Measurements from ENCODE around the gene DNAJB1. TPM values are rescaled to one million over a fixed set of nuclear protein-coding genes. Genes with fewer than 3 reads are reported as not detected.
"Not testable (repeated sequence)": the region's sequence is repeated elsewhere in the genome, so short reads cannot be mapped to it uniquely, and the experiment has no call there.

The DNAJB1 gene
- total and polyA plus RNA-seq, 2 experiments from 2014 or later, result 101 to 124 TPM

DNA sequence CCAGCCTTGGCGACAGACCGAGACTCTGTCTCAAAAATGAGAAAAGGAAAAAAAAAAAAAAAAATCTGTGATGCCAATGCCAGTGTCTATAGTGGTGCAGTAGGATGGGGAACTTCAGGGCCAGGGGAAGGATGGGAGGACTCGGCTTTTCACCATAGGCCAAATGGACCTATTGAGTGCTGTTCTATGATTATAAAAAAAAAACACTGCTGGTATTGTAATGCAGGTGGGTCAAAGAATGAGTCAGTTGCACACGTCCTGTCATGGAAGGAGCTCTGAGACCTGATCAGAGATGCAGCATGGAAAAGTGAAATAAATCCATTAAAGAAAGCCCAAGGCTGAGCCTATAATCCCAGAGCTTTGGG is 7.0 kb downstream of the DNAJB1 start:
- Histone ChIP-seq H3K27ac (peak overlapping the region; percentile 85), H4K20me1 (ENCODE audit: insufficient read depth) (no peaks in the 10 kb centered on the region), H3K9me2 (ENCODE audit: insufficient read depth) (no peaks in the 10 kb centered on the region), H3K4me1 (ENCODE audit: insufficient read depth) (peaks cover 40% of the 10 kb centered on the region), H2AFZ (peak overlapping the region; percentile 57), H3K4me2 (ENCODE audit: unreplicated experiment) (peak overlapping the region; percentile 9), H3K27me3 (replicated peaks; ENCODE audit: insufficient read depth) (no peaks in the 10 kb centered on the region), H3K79me2 (ENCODE audit: insufficient read depth) (peaks cover 25% of the 10 kb centered on the region), H3K9me3 (ENCODE audit: low read depth) (no peaks in the 10 kb centered on the region), H3K4me3 (peak overlapping the region; percentile 63), H3K9ac (peak overlapping the region; percentile 81), H3F3A (ENCODE audit: insufficient read depth) (peaks cover 60% of the 10 kb centered on the region), H3K36me3 (ENCODE audit: low read depth) (peaks cover 20% of the 10 kb centered on the region)
- in situ Hi-C loops (cut with MboI), result no loop called here
- no peak for TF ChIP-seq EZH2 (IDR thresholded peaks at IDR 0.05; ENCODE audit: insufficient read depth, poor library complexity, severe bottlenecking)
- 26% methylated on average over 4 of the region's 4 CpGs for WGBS, 2 experiments (ENCODE audit: low coverage in 1 of 2, low lambda C conversion rate in 2 of 2, missing lambda C conversion rate in 2 of 2)
- DNase-seq, result no peak

DNA sequence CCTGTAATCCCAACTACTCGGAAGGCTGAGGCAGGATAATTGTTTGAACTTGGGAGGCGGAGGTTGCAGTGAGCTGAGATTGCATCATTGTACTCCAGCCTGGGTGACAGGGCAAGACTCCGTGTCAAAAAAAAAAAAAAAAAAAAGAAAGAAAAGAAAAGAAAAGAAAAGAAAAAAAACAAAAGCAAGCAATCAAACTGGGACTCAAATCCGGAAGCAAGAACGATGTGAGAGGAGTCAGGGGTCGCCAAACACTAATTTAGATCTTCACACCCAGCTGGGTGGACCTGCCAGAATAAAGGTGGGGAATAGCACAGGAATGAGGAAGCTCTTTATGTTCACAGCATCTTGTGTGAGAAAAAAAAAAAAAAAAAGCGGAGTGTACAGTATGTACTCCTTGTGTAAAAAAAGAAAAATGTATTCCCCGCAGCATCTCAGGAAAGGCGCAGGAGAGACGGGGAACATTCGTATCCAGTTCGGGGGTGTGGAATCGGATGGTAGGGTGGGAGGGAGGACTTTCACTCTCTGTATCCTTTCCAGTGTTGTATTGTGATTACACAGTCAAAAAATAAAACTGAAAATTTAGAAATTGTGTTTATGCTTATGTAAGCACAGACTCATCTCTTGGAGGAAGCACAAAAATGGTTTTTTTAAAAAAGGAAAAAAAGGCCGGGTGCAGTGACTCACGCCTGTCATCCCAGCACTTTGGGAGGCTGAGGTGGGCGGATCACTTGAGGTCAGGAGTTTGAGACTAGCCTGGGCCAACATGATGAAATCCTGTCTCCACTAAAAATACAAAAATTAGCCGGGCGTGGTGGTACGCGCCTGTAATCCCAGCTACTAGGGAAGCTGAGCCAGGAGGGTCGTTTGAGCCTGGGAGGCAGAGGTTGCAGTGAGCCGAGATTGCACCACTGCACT is 7.6 kb downstream of the DNAJB1 start:
- WGBS, 2 experiments (ENCODE audit: low coverage in 1 of 2, low lambda C conversion rate in 2 of 2, missing lambda C conversion rate in 2 of 2), result 3 to 4% methylated on average over 21 to 22 of the region's 22 CpGs
- Histone ChIP-seq H3K79me2 (ENCODE audit: insufficient read depth) (peaks cover 18% of the 10 kb centered on the region), H4K20me1 (ENCODE audit: insufficient read depth) (no peaks in the 10 kb centered on the region), H3K4me1 (ENCODE audit: insufficient read depth) (peaks cover 42% of the 10 kb centered on the region), H2AFZ (peak overlapping the region; percentile 68), H3F3A (ENCODE audit: insufficient read depth) (peaks cover 65% of the 10 kb centered on the region), H3K4me3 (peak overlapping the region; percentile 63), H3K36me3 (ENCODE audit: low read depth) (peaks cover 15% of the 10 kb centered on the region), H3K4me2 (ENCODE audit: unreplicated experiment) (peak overlapping the region; percentile 61), H3K9me3 (ENCODE audit: low read depth) (no peaks in the 10 kb centered on the region), H3K9ac (peak overlapping the region; percentile 81), H3K27me3 (replicated peaks; ENCODE audit: insufficient read depth) (no peaks in the 10 kb centered on the region), H3K9me2 (ENCODE audit: insufficient read depth) (no peaks in the 10 kb centered on the region), H3K27ac (peak overlapping the region; percentile 85)
- DNase-seq, result peak; percentile 82
- TF ChIP-seq EZH2 (IDR thresholded peaks at IDR 0.05; ENCODE audit: insufficient read depth, poor library complexity, severe bottlenecking), result no peak
- TF ChIP-seq EZH2phosphoT487 (IDR thresholded peaks at IDR 0.05; ENCODE audit: insufficient read depth, low read depth), result no peak
- in situ Hi-C loops (cut with MboI), result no loop called here

DNA sequence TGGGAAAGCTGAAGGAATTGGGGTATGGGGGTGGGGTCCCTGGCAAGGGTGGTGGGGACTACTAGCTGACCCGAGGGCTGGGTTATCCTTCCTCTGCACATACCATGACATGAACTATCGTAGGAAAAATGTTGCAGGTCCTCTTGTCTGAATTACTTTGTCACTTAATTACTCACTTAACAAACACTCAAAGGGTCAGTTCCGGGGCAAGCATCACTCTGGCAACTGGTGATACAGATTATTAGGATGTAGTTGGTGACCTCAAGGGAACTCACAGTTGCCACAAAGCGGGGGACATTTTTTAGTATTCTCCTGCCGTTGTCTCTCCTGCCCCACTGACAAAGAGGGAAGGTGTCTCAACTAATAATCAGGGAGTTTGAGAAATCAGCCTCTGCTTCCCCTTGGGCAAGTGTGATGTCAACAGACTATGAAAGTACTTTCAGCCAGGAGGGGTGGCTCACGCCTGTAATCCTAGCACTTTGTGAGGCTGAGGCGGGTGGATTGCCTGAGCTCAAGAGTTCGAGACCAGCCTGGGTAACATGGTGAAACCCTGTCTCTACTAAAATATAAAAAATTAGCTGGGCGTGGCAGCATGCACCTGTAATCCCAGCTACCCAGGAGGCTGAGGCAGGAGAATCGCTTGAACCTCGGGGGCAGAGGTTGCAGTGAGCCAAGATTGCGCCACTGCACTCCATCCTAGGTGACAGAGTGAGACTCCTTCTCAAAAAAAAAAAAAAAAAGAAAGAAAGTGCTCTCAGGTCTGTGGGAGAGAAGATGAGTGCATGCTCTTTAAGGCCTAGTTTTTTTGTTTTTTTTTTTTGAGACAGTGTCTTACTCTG is 10.3 kb downstream of the DNAJB1 start:
- peak overlapping the region; percentile 47 for H3K9ac ChIP-seq
- TF ChIP-seq EZH2phosphoT487 (IDR thresholded peaks at IDR 0.05; ENCODE audit: insufficient read depth, low read depth) (no peak), EZH2 (IDR thresholded peaks at IDR 0.05; ENCODE audit: insufficient read depth, poor library complexity, severe bottlenecking) (no peak)

DNA sequence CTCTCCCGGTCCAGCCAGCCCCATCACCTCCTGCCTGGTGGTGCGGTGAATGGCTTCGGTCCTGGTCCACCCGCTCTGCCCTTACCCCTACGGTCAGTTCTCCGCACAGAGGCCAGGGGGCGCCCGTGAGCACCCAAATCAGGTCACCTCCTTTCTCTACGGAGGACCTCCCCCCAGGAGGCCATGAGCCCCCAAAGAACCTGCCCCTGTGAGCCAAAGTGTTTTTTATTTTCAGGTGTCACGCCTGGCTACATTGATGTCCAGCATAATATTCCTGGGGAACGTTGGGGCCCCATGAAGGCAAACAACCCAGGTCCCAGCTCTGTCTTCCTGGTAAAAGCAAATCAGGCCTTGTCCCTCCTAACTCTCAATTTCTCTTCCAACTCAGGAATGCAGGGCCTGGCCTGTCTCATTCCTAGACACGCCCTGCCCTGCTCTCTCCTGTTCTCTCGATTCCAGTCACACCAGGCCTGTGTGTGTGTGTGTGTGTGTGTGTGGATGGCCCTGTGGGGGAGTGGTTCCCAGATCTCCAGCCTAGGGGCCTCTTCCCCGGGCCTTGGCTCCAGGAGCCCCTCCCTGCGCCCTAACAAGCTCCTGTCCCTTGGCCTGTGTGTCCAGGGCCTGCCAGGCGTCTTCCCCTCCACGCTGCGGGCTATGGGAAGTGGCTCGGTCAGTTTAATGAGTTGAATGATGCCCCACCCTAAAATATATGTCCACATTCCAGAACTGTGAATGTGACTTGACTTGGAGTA is 12.5 kb downstream of the DNAJB1 start:
- no peaks in the 10 kb centered on the region for H3K9me2 ChIP-seq (ENCODE audit: insufficient read depth)
- in situ Hi-C loops (cut with MboI), result no loop called here
- TF ChIP-seq EZH2 (IDR thresholded peaks at IDR 0.05; ENCODE audit: insufficient read depth, poor library complexity, severe bottlenecking) (no peak), EZH2phosphoT487 (IDR thresholded peaks at IDR 0.05; ENCODE audit: insufficient read depth, low read depth) (no peak)
- H4K20me1 ChIP-seq (ENCODE audit: insufficient read depth), result no peaks in the 10 kb centered on the region
- WGBS, 2 experiments (ENCODE audit: low coverage in 1 of 2, low lambda C conversion rate in 2 of 2, missing lambda C conversion rate in 2 of 2), result 36 to 40% methylated on average over 16 to 19 of the region's 19 CpGs
- peak overlapping the region; percentile 11 for H3K4me2 ChIP-seq (ENCODE audit: unreplicated experiment)
- peak overlapping the region; percentile 81 for H3K27ac ChIP-seq
- peak; percentile 83 for DNase-seq
- H3F3A ChIP-seq (ENCODE audit: insufficient read depth), result peaks cover 38% of the 10 kb centered on the region
- H3K36me3 ChIP-seq (ENCODE audit: low read depth), result no peaks in the 10 kb centered on the region
- no peak overlapping the region for H3K4me3 ChIP-seq
- peaks cover 45% of the 10 kb centered on the region for H3K4me1 ChIP-seq (ENCODE audit: insufficient read depth)
- no peaks in the 10 kb centered on the region for H3K79me2 ChIP-seq (ENCODE audit: insufficient read depth)
- peak overlapping the region; percentile 68 for H3K9ac ChIP-seq
- H3K9me3 ChIP-seq (ENCODE audit: low read depth), result no peaks in the 10 kb centered on the region
- H2AFZ ChIP-seq, result peak overlapping the region; percentile 72
- no peaks in the 10 kb centered on the region for H3K27me3 ChIP-seq (replicated peaks; ENCODE audit: insufficient read depth)

More for the DNA sequence above, 10.3 kb downstream of the DNAJB1 start:
- in situ Hi-C loops (cut with MboI), result no loop called here
- peak overlapping the region; percentile 12 for H3K4me2 ChIP-seq (ENCODE audit: unreplicated experiment)
- no peak overlapping the region for H3K4me3 ChIP-seq
- H3K9me2 ChIP-seq (ENCODE audit: insufficient read depth), result no peaks in the 10 kb centered on the region
- 59 to 62% methylated on average over 12 of the region's 12 CpGs for WGBS, 2 experiments (ENCODE audit: low coverage in 1 of 2, low lambda C conversion rate in 2 of 2, missing lambda C conversion rate in 2 of 2)
- no peaks in the 10 kb centered on the region for H3K9me3 ChIP-seq (ENCODE audit: low read depth)
- H3F3A ChIP-seq (ENCODE audit: insufficient read depth), result peaks cover 46% of the 10 kb centered on the region
- H2AFZ ChIP-seq, result no peak overlapping the region
- H3K36me3 ChIP-seq (ENCODE audit: low read depth), result no peaks in the 10 kb centered on the region
- DNase-seq, result peak; percentile 82
- no peaks in the 10 kb centered on the region for H3K79me2 ChIP-seq (ENCODE audit: insufficient read depth)
- peaks cover 42% of the 10 kb centered on the region for H3K4me1 ChIP-seq (ENCODE audit: insufficient read depth)
- H3K27ac ChIP-seq, result peak overlapping the region; percentile 81
- no peaks in the 10 kb centered on the region for H4K20me1 ChIP-seq (ENCODE audit: insufficient read depth)
- H3K27me3 ChIP-seq (replicated peaks; ENCODE audit: insufficient read depth), result no peaks in the 10 kb centered on the region

DNA sequence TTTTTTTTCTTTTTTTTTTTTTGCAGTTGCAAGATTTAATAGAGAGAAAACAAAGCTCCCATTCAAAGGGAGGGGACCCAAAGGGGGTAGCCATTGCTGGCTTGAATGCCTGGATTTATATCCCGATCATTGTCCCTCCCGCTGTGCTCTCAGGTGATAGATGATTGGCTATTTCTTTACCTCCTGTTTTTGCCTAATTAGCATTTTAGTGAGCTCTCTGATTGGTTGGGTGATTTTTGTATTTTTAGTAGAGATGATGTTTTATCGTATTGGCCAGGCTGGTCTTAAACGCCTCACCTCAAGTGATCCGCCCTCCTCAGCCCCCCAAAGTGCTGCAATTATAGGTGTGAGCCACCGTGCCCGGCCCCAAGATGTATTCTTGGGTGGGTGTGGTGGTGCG is 13.6 kb downstream of the DNAJB1 start:
- DNase-seq; H3K9ac ChIP-seq; H3K4me3 ChIP-seq; H3K9me2 ChIP-seq (ENCODE audit: insufficient read depth); H3K4me2 ChIP-seq (ENCODE audit: unreplicated experiment); H3K9me3 ChIP-seq (ENCODE audit: low read depth); H3K27ac ChIP-seq; H3K36me3 ChIP-seq (ENCODE audit: low read depth); H2AFZ ChIP-seq; H3K79me2 ChIP-seq (ENCODE audit: insufficient read depth); H3K27me3 ChIP-seq (replicated peaks; ENCODE audit: insufficient read depth); in situ Hi-C loops (cut with MboI); H4K20me1 ChIP-seq (ENCODE audit: insufficient read depth): not testable (repeated sequence)
- peaks cover 36% of the 10 kb centered on the region for H3K4me1 ChIP-seq (ENCODE audit: insufficient read depth)
- 85 to 92% methylated on average over 8 of the region's 8 CpGs for WGBS, 2 experiments (ENCODE audit: low coverage in 1 of 2, low lambda C conversion rate in 2 of 2, missing lambda C conversion rate in 2 of 2)
- peaks cover 33% of the 10 kb centered on the region for H3F3A ChIP-seq (ENCODE audit: insufficient read depth)

Data from GM23248 (cell line).